NCI-H2227 treated with DMSO at 0.1 percent for 48 hours (cell line): Measurements from ENCODE around the gene TPP2.

Experiments used
- DNase-seq: peaks from one replicate; lab custom pipeline; 2025; lab: John Stamatoyannopoulos, UW

The TPP2 gene

DNA sequence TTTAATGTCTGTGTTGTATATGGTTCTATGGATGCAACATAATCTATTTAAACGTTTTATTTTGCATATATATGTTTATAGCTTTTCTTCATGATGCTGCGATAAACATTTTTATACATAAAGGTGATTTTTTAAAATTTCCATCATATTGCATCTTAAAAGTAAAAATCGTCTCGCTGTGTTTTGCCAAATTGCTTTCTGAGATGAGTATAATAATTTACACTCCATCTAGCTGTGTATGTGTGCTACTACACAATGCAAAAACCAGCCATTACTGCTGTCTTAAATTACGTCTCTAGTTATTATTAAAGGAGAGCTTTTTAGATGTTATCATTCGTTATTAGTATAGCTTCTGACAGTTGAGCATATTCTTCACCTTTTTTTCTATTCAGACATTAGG, 60.8 kb downstream of the TPP2 start:
- DNase-seq = no peak

- no peak for DNase-seq
Observed at GRCh38 chr13:102658660-102659059, 61.9 kb downstream of the TPP2 start.

- DNase-seq = no peak
Observed at GRCh38 chr13:102659168-102659713, 62.5 kb downstream of the TPP2 start.

GRCh38 chr13:102667023-102667422, 70.2 kb downstream of the TPP2 start:
- DNase-seq = no peak

DNA sequence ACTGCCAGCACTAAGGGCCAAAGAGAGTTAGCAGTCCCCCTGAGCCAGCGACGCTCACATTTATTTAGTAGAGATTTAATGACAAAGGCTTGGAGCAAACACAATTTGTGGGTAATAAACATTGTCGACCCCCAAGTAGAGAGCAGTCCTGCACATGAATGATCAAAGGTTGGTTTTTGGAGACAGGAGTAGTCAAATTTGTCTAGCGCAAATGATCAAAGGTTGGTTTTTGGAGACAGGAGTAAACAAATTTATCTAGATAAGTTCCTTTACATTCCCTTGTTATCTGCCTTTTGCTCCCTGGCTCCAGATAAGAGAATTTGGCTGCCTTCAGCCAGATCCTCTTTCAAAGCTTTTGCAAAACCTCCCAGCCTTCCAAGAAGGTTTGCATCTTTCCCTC, 71.1 kb downstream of the TPP2 start:
- no peak for DNase-seq

DNA sequence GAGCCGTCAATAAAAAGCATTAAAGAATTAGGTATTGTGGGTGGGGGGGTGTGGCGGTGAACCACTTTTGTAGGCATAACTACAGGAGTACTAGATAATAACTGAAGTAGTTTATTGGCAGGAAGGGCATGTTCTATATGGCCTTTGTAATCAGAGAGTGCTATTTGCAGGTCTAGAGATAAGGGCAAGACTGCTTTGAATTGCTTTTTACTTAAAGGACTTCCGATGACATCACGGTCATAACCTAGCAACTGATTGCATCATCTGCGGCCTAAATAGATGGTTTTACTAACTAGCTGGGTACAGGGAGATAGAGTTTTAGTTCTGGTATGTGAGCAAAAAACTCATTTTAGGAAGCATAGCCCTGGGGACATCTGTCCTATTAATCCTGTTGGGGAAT, 73.3 kb downstream of the TPP2 start:
- DNase-seq = no peak

DNA sequence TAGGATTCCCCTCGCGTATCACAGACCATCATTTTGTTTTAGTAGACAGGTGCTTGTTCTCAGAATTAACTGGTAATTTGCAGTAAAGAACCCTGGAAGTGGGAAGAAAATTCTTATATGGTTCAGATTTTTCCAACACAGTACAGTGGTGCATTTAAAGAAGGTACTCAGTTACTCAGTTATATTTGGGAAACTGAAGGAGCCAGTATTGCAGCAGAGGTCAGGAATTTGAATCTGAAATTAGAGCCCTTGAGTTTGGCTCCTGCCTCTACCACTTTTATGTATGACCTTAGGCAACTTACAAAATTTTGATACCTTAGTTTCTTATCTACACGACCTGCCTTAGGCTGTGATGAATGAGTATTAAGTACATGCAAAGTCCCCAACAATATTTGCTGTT, 78.3 kb downstream of the TPP2 start:
- no peak for DNase-seq

- no peak for DNase-seq
Observed at GRCh38 chr13:102677122-102677521, 80.3 kb downstream of the TPP2 start.

- DNase-seq = no peak
Observed at GRCh38 chr13:102678339-102679107, 81.7 kb downstream of the TPP2 start.

GRCh38 chr13:102679449-102680132, 82.8 kb downstream of the TPP2 start:
- DNase-seq = no peak

GRCh38 chr13:102680133-102680717, 83.4 kb downstream of the TPP2 start:
- DNase-seq = no peak

DNA sequence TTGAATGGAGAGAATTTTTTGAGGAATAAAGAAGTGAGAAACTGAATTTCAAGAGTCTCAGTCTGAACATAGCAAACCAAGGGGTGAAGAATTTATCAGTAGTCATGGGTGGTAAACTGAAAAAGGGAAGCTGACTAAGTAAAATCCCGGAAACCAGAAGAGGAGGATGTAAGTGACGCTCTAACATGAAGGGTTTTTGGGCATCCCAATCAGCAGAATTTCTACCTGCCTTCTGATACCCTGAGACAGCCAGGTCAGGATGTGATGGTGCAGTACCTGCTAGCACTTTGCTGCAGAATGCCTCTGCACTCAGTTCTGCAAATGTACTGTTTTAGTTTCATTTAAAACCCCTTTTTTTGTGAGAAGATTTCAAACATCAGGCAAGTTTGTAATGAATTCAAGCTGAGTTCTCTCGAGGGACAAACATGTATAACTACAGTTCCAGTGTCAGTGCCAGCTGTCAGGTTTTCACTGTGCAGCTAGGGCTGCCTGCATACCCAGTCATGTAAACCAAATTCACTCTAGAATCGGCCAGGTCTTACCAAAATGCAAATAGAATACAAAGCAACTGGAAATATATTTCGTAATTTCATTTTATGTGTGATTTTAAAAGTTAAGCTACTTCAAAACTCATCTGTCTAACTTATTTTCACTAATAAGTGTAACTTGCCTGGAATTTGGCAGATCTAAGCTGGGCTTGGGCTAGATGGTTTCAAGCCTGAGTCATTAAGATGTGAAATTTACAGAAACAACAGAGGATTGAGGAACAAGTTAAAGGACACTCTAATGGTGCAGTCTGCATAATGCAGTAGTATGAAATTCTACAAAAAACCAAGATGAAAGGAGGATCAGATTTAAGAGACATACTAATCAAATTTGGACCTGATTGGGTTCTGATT, 84.3 kb downstream of the TPP2 start:
- no peak for DNase-seq

- DNase-seq = no peak
Observed at GRCh38 chr13:102682211-102682610, 85.4 kb downstream of the TPP2 start.

- DNase-seq = no peak
Observed at GRCh38 chr13:102682727-102683126, 85.9 kb downstream of the TPP2 start.

GRCh38 chr13:102683637-102684036, 86.9 kb downstream of the TPP2 start:
- no peak for DNase-seq

DNA sequence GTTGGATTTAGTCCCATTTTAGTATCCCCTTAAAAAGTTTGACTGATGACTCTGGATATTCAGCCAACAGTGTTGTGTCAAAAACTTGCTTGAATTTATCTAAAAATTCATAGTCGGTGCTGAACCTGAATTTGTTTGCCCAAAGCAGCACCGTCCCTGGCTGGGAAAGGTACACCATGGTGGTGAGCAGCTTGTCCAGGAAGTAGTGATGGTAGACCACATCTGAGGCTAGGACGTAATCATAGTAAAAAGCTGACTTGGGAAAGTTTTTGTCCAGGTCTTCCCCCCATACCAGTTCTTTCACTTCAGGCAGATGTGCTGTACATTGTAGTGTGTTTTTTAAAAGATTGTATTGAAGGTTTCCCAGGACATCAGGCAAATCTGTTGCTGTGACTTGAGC, 89.2 kb downstream of the TPP2 start:
- DNase-seq = no peak

- no peak for DNase-seq
Observed at GRCh38 chr13:102687520-102687919, 90.7 kb downstream of the TPP2 start.

DNA sequence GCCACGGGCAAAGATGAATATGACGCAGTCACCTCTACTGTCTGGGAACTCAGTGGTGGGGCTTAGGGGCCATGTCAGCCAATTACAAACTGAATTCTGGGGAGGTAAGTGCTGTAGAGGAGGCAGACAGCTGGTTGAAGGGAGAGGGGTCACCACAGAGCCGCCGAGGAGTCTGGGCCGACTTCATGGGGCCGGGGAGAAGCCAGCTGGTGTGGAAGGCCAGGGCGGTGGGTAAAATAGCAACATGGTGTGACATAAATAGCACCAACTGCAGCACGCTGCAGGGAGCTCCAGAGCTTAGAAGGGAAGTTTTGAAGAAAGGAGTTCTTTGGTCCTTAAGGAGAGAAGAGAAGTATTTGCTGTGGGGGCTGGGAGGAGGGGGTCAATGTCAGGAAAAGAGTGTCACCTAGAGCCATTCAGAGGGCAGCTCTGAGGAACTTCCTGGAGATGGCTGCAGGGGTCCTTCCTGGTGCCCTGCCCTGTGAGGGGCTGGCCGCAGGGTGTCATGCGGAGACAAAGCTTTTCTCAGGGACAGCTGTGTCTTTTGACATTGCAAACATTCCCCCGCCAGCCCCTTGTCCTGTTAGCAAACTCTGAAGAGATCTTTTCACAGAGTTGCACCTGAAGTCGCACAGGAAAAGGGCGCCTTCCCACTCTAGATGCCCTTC, 91.7 kb downstream of the TPP2 start:
- DNase-seq = no peak

DNA sequence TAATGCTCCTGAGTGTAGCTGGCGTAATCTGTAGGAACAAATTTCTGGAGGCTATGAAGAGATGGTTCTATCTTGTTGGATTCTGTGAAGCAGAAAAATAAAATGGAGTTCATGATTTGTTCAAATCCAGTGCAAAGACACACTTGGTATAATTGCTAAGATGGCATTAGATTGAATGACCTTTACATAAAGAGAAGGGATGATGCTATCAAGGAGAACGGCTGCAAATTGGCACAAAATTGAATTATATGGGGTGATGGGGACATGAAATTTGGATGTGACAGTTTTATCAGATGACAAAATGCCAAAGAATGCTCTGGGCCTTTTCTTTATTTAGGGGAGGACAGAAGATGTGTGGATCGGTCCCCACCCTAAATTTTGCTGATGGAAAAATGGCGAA, 94.1 kb downstream of the TPP2 start:
- no peak for DNase-seq

GRCh38 chr13:102692491-102692826, 95.7 kb downstream of the TPP2 start:
- DNase-seq = no peak

DNA sequence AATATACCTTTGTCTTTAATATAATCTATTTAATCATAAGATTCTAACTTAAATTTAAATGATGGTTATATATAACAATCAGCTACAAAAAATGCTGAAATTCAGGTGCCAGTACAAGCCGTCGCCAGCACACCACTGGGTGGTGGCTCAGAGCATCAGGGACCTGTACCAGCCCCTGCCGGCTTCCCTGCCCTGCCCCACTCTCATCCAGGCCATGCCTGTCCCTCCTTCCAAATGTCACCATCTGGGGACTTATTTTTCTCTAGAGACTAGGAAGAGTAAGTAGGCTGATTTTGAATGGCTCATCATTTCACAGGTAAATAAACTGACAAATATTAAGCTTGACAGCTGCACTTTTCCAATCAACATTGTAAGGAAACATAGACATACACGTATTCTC, 96.5 kb downstream of the TPP2 start:
- DNase-seq = no peak

- no peak for DNase-seq
Observed at GRCh38 chr13:102693776-102694175, 97.0 kb downstream of the TPP2 start.
